Pancreas (tissue), 10 donors: Measurements from ENCODE around the gene AGFG1. TPM values are rescaled to one million over a fixed set of nuclear protein-coding genes. Genes with fewer than 3 reads are reported as not detected.
A peak's percentile ranks its signal among the peaks of the same experiment; 100 is the strongest.

ENCODE experiments used
- ATAC-seq, 4 donors: fragments of 200-7000 bp; cut with Tn5 transposase; one replicate each; pipeline versions ENCODE4 v1.8.0 to v1.9.1; 2020; ENCODE audit warnings: mild to moderate bottlenecking in 4 of 4, moderate library complexity in 4 of 4
- DNase-seq, 6 donors: peaks; one replicate each; pipeline ENCODE4 v3.0.0-alpha.2; 2020
- FAIRE-seq: peaks from 2 replicates; lab custom pipeline; 2012; peaks lifted over from hg19 to GRCh38; lab: Jason Lieb, UNC
- H3K27ac ChIP-seq, 4 donors: fragments of 200-600 bp; sonication (generic); 1 replicate in 3 of 4; 2 replicates in 1 of 4; pipeline versions ENCODE4 v1.5.0 to v1.8.0; 2020
- H3K27me3 ChIP-seq, 4 donors: fragments of 200-600 bp; one replicate each; pipeline ENCODE4 v1.8.0; 2021
- H3K36me3 ChIP-seq, 3 donors: fragments of 200-600 bp; sonication (generic) in 1 of 3; one replicate each; pipeline versions ENCODE4 v1.5.0 to v1.8.0; 2020 to 2021
- H3K4me1 ChIP-seq, 3 donors: fragments of 200-600 bp; one replicate each; pipeline ENCODE4 v1.8.0; 2021
- H3K4me3 ChIP-seq, 4 donors: fragments of 200-600 bp; sonication (generic) in 2 of 4; one replicate each; pipeline versions ENCODE4 v1.5.0 to v1.8.0; 2020 to 2021
- H3K9me3 ChIP-seq, 4 donors: fragments of 200-600 bp; one replicate each; pipeline ENCODE4 v1.8.0; 2021
- WGBS, 2 donors: extraction: QIAGEN DNeasy Blood & Tissue Kit; methylation state at CpG; one replicate each; pipeline ENCODE4 v1.1.7; 2013; 5-methylcytosine and 5-hydroxymethylcytosine counted together
- intact Hi-C, 3 donors: fragments of 100-400 bp; cut with DNase I; formaldehyde crosslinking; loops; one replicate each; pipeline versions ENCODE4 v1.11.1 to v1.14.2; 2022
- polyA plus RNA-seq, 2 donors: library from polyadenylated mRNA; stranded (reverse); fragments of 200-250 nt; gene quantifications; one replicate each; pipeline ENCODE4 v1.2.3, GENCODE V29; 2013
- total RNA-seq, 6 donors: library from RNA; stranded (reverse); fragmentation: NEBNext Ultra II Directional in 4 of 6; extraction: Animal tissue kit (Norgen Biotek cat#: 25700) in 4 of 6; gene quantifications; one replicate each; pipeline versions ENCODE4 v1.2.1 to v1.2.4, GENCODE V29; 2021 to 2023
- TF ChIP-seq, protein P1 (sequence below), 4 donors: fragments of 200-600 bp; sonication (generic) in 3 of 4; IDR thresholded peaks; one replicate each; pipeline versions ENCODE4 v1.5.0 to v1.8.0; 2021; ENCODE audit warnings: antibody characterized with exemption in 4 of 4
- donor health status: healthy with polysubstance abuse.
- donor health status: DM: no; HTN: no; CAD: no; lungs with moderate emphysema.
- donor health status: DM: no; HTN: no; CAD: no.
- donor health status: control.
- donor health status: control.
- donor health status: Bipolar disorder and iron deficiency.
- donor health status: DM: yes; HTN: yes; CAD: no.
- donor health status: DM: no; HTN: no; CAD: no.
- donor health status: DM: no; HTN: no; CAD: no.
- donor health status: DM: yes; HTN: yes; CAD: no.

AGFG1 gene
- total and polyA plus RNA-seq, 8 donors, result 9.0 to 39.7 (median 25.9) TPM

DNA sequence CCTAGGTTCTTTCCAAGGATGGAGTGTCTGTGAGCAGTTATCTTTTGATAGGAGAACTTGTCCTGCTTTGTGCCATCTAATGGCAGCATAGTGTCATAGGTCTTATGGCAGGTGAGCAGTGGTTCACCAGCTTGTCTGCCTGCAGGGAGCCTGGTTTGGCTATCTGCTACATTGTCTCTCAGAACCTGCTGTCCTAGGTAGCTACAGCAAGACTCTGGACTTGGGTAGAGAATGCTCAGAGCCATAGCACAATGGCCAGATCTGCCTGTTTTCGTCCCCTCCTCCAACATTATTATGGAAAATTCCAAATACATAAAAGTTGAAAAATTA, 28.3 kb downstream of the AGFG1 start:
- no peaks in the 10 kb centered on the region for H3K9me3 ChIP-seq
- no peak for ATAC-seq
- H3K4me1 ChIP-seq, result peaks cover 7 to 29% (median 13%) of the 10 kb centered on the region in 3 donors
- intact Hi-C loops, result no loop called here
- FAIRE-seq, result no peak
- WGBS, 2 donors, result 93 to 94% methylated on average over 1 of the region's 1 CpG
- H3K27me3 ChIP-seq, result no peaks in the 10 kb centered on the region
- no peak overlapping the region for H3K27ac ChIP-seq
- TF ChIP-seq, protein P1, sequence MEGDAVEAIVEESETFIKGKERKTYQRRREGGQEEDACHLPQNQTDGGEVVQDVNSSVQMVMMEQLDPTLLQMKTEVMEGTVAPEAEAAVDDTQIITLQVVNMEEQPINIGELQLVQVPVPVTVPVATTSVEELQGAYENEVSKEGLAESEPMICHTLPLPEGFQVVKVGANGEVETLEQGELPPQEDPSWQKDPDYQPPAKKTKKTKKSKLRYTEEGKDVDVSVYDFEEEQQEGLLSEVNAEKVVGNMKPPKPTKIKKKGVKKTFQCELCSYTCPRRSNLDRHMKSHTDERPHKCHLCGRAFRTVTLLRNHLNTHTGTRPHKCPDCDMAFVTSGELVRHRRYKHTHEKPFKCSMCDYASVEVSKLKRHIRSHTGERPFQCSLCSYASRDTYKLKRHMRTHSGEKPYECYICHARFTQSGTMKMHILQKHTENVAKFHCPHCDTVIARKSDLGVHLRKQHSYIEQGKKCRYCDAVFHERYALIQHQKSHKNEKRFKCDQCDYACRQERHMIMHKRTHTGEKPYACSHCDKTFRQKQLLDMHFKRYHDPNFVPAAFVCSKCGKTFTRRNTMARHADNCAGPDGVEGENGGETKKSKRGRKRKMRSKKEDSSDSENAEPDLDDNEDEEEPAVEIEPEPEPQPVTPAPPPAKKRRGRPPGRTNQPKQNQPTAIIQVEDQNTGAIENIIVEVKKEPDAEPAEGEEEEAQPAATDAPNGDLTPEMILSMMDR (IDR thresholded peaks at IDR 0.05), result no peak
- DNase-seq, result no peak
- no peaks in the 10 kb centered on the region for H3K36me3 ChIP-seq
- no peak overlapping the region for H3K4me3 ChIP-seq

DNA sequence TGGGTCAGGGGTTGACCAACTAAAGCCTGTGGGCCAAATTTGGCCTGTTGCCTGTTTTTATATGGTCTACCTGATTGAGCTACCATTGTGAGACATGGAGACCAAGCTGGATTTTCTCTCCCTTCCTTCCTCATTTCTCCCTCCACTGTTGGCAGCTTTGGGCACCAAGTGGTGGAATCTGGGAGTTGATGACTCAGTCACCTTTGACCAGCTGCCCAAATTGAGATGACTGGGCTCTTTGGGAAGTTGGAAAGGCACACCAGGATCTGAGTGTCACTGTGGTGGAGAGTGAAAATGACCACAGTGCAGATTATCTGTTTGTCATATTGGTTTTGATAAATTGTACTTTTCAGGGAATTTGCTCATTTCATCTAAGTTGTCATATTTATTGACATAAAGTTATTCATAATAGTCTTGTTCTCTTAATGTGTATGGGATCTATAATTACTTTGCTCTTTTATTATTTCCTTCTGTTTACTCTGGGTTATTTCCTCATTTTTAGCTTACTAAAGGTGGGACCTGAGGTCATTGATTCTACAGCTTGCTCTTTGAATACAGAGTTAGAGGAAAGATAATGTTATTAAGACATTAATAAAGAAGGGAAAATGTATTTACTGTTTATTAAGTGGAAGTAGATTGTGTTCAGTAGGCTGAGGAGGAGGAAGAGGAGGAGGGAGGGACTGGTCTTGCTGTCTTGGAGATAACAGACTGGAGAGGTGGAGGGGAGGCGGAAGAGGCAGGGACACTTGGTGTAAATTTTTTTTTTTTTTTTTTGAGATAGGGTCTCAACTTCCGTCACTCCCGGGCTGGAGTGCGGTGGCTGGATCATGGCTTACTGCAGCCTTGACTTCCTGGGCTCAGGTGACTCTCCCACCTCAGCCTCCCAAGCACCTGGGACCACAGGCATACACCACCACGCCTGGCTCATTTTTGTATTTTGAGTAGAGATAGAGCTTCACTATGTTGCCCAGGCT, 31.8 kb downstream of the AGFG1 start:
- TF ChIP-seq, protein P1 (IDR thresholded peaks at IDR 0.05), result no peak
- intact Hi-C loops, result no loop called here
- WGBS, 2 donors, result 95 to 98% methylated on average over 5 of the region's 5 CpGs
- Histone ChIP-seq H3K27ac (peak overlapping the region in 2 of 4 donors; percentile 50 to 52), H3K27me3 (no peaks in the 10 kb centered on the region), H3K36me3 (no peaks in the 10 kb centered on the region), H3K4me3 (no peak overlapping the region), H3K9me3 (no peaks in the 10 kb centered on the region), H3K4me1 (peaks cover 7 to 22% (median 13%) of the 10 kb centered on the region in 3 donors)
- peak; percentile 81 to 93 (median 90) for ATAC-seq
- FAIRE-seq, result no peak
- peak in 4 of 6 donors; percentile 36 to 69 (median 36) for DNase-seq

- WGBS, 2 donors, result 76% methylated on average over 3 of the region's 3 CpGs
- H3K27me3 ChIP-seq, result no peaks in the 10 kb centered on the region
- H3K4me1 ChIP-seq, result peaks cover 7 to 25% (median 11%) of the 10 kb centered on the region in 3 donors
- ATAC-seq (no peak), DNase-seq (no peak), FAIRE-seq (no peak)
- intact Hi-C loops, result no loop called here
- H3K4me3 ChIP-seq, result no peak overlapping the region
- no peaks in the 10 kb centered on the region for H3K36me3 ChIP-seq
- no peaks in the 10 kb centered on the region for H3K9me3 ChIP-seq
- TF ChIP-seq, protein P1 (IDR thresholded peaks at IDR 0.05), result no peak
- H3K27ac ChIP-seq, result no peak overlapping the region
Observed at GRCh38 chr2:227504700-227505099, 32.7 kb downstream of the AGFG1 start.

- ATAC-seq (no peak), DNase-seq (no peak), FAIRE-seq (no peak)
- Histone ChIP-seq H3K27ac (no peak overlapping the region), H3K4me1 (peaks cover 11 to 42% (median 20%) of the 10 kb centered on the region in 3 donors), H3K27me3 (no peaks in the 10 kb centered on the region), H3K9me3 (no peaks in the 10 kb centered on the region), H3K36me3 (no peaks in the 10 kb centered on the region), H3K4me3 (no peak overlapping the region)
- TF ChIP-seq, protein P1 (IDR thresholded peaks at IDR 0.05), result no peak
- 89% methylated on average over 1 of the region's 1 CpG for WGBS, 2 donors
- intact Hi-C loops, result no loop called here
Observed at GRCh38 chr2:227506456-227506855, 34.5 kb downstream of the AGFG1 start.

GRCh38 chr2:227507963-227508362, 36.0 kb downstream of the AGFG1 start:
- TF ChIP-seq, protein P1 (IDR thresholded peaks at IDR 0.05), result no peak
- Histone ChIP-seq H3K4me3 (no peak overlapping the region), H3K27ac (no peak overlapping the region), H3K27me3 (no peaks in the 10 kb centered on the region), H3K4me1 (peaks cover 16 to 51% (median 29%) of the 10 kb centered on the region in 3 donors), H3K36me3 (no peaks in the 10 kb centered on the region), H3K9me3 (no peaks in the 10 kb centered on the region)
- ATAC-seq (no peak), DNase-seq (no peak), FAIRE-seq (no peak)
- WGBS, 2 donors, result 75 to 80% methylated on average over 2 of the region's 2 CpGs
- intact Hi-C loops, result no loop called here
